A673 (cell line): Measurements from ENCODE around the gene RRH. TPM values are rescaled to one million over a fixed set of nuclear protein-coding genes. Genes with fewer than 3 reads are reported as not detected.
A peak's percentile ranks its signal among the peaks of the same experiment; 100 is the strongest.

Experiments used
- BruUV-seq: library from RNA; stranded (reverse); fragments of 400-500 nt; replicated peaks from 2 replicates; lab custom pipeline; 2021; lab: Mats Ljungman, UMichigan
- CTCF ChIA-PET: fragments of 300-600 bp; sonication (Branson Sonifier 250); formaldehyde crosslinking; loops from one replicate; lab custom pipeline; 2022; ENCODE audit warnings: antibody characterized with exemption; lab: Charles Lee
- POLR2A ChIA-PET: fragments of 300-600 bp; sonication (Branson Sonifier 250); formaldehyde crosslinking; loops from one replicate; lab custom pipeline; 2022; ENCODE audit warnings: antibody characterized with exemption; ENCODE audit not compliant: low non-redundant PET; lab: Charles Lee
- DNase-seq: peaks from one replicate; pipeline ENCODE4 v3.0.0-alpha.2; 2015; ENCODE audit warnings: low spot score
- H3K27ac ChIP-seq: fragments of 200-600 bp; sonication (generic); 2 replicates; pipeline ENCODE4 v1.5.1; 2016; ENCODE audit warnings: mixed run types, low read depth, mild to moderate bottlenecking, mixed read lengths, antibody characterized with exemption, low read length; ENCODE audit not compliant: poor library complexity, severe bottlenecking
- H3K27me3 ChIP-seq: fragments of 200-600 bp; sonication (generic); replicated peaks from 2 replicates; pipeline ENCODE4 v1.6.1; 2017; ENCODE audit warnings: mixed run types, low read depth, mild to moderate bottlenecking, mixed read lengths, antibody characterized with exemption, low read length; ENCODE audit not compliant: insufficient read depth, poor library complexity
- H3K36me3 ChIP-seq: fragments of 200-600 bp; sonication (generic); 2 replicates; pipeline ENCODE4 v1.6.1; 2016; ENCODE audit warnings: mixed run types, mild to moderate bottlenecking, mixed read lengths, antibody characterized with exemption, low read length; ENCODE audit not compliant: insufficient read depth, poor library complexity, severe bottlenecking
- H3K4me1 ChIP-seq: fragments of 200-600 bp; sonication (generic); 2 replicates; pipeline ENCODE4 v1.6.1; 2017; ENCODE audit warnings: mixed run types, mild to moderate bottlenecking, mixed read lengths, antibody characterized with exemption, low read length; ENCODE audit not compliant: insufficient read depth, poor library complexity, severe bottlenecking
- H3K4me3 ChIP-seq: fragments of 200-600 bp; sonication (generic); 2 replicates; pipeline ENCODE4 v1.5.1; 2016; ENCODE audit warnings: low read depth, mixed run types, mild to moderate bottlenecking, mixed read lengths, low read length; ENCODE audit not compliant: poor library complexity, severe bottlenecking
- H3K9me3 ChIP-seq: fragments of 200-600 bp; sonication (generic); 2 replicates; pipeline ENCODE4 v1.6.1; 2016; ENCODE audit warnings: mixed run types, low read depth, mild to moderate bottlenecking, mixed read lengths, antibody characterized with exemption, low read length; ENCODE audit not compliant: poor library complexity, severe bottlenecking
- EZH2 ChIP-seq: fragments of 200-600 bp; sonication (generic); IDR thresholded peaks from 2 replicates; pipeline ENCODE4 v1.6.1; 2017; ENCODE audit warnings: borderline replicate concordance, low read depth, mild to moderate bottlenecking, mixed read lengths, antibody characterized with exemption, low read length; ENCODE audit not compliant: poor library complexity, severe bottlenecking
- intact Hi-C: fragments of 100-400 bp; cut with micrococcal nuclease; formaldehyde crosslinking; loops from one replicate; pipeline ENCODE4 v1.10.0; 2022; ENCODE audit not compliant: unreplicated experiment
- total RNA-seq: library from RNA; stranded (reverse); gene quantifications from 2 replicates; pipeline ENCODE4 v1.2.3, GENCODE V29; 2021
- TF ChIP-seq, protein P1 (sequence below): fragments of 300-800, 200-600 bp; sonication (generic); conservative IDR thresholded peaks from 2 replicates; pipeline ENCODE4 v1.5.1; 2017; ENCODE audit warnings: low read depth, mild to moderate bottlenecking, antibody characterized with exemption, low read length, moderate library complexity, mixed read lengths

The RRH gene
- total RNA-seq, 1 experiment from 2014 or later, result 0.47 TPM

DNA sequence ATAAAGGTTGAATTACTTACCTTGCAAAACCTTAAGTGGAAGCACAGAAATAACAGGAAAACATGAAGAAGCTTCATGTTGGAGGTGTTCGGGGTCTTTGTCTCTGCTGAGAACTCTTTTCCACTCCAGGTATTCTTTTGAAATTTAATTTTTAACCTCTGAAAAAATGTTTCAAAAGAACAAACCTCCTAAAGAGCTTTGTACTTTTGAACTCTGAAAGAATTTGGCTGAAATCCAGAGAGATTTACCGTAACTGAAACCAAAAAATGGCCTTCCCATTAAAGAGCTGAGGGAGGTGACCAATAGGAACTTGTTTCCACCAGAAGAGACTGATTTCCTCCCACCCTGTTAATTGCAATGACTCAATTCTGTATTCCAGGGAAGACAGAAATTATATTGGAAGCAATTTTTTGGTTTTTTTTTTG, 25.9 kb upstream of the RRH start, which contains the start of gene CFI:
Gene CFI (minus strand): TSS at position 105 of the 425 bp plus-strand sequence. CDS start 28 bp downstream, at position 77.
- BruUV-seq, result no TSS peak
- ChIA-PET POLR2A (interaction anchor here (1.2 kb wide), 1 partner anchor 13 kb away, joined by 4 read pairs; no protein-coding TSS in a partner anchor), CTCF (interaction anchor here (1.1 kb wide), 1 partner anchor 374 kb away, joined by 3 read pairs; no protein-coding TSS in a partner anchor)
- peak; percentile 76 for DNase-seq
- Histone ChIP-seq H3K4me3 (no peak within 1 kb of the TSS), H3K27ac (no peak within 1 kb of the TSS), H3K27me3 (no peaks in the 10 kb centered on the region), H3K9me3 (no peaks in the 10 kb centered on the region), H3K36me3 (no peaks in the 10 kb centered on the region), H3K4me1 (peaks cover 3% of the 10 kb centered on the region)
- intact Hi-C loops, result loop anchor here (5.0 kb wide), 1 partner anchor 230 kb away; no protein-coding TSS in a partner anchor
- TF ChIP-seq, protein P1, sequence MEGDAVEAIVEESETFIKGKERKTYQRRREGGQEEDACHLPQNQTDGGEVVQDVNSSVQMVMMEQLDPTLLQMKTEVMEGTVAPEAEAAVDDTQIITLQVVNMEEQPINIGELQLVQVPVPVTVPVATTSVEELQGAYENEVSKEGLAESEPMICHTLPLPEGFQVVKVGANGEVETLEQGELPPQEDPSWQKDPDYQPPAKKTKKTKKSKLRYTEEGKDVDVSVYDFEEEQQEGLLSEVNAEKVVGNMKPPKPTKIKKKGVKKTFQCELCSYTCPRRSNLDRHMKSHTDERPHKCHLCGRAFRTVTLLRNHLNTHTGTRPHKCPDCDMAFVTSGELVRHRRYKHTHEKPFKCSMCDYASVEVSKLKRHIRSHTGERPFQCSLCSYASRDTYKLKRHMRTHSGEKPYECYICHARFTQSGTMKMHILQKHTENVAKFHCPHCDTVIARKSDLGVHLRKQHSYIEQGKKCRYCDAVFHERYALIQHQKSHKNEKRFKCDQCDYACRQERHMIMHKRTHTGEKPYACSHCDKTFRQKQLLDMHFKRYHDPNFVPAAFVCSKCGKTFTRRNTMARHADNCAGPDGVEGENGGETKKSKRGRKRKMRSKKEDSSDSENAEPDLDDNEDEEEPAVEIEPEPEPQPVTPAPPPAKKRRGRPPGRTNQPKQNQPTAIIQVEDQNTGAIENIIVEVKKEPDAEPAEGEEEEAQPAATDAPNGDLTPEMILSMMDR, result no peak
- TF ChIP-seq EZH2, result no peak

DNA sequence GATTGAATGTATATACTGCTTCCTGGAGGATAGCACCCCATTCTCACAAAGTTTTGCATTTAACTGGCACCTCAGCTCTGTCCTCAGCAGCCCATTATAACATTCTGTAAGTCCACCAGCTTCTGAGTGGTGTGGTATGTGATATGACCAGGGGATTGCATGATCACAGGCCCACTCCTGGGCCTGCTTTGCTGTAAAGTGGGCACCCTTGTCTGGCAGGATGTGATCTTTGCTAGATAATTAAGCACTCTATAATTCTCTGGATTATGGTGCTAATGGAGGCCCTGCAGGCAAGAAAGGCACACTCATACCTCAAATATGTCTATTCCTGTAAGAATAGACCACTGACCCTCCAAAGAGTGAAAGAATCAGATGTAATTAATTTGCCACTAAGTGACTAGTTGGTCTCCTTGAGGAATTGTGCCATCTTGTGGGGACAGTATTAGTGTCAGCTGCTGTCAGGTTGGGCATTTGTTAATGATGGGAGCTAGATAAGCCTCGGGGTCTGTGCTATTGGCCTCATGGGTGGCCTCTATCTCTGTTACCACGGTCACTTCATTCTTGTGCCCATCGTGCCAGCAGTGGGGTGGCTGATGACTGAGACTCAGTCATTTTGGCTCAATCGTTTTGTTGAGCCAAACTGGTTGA, 23.7 kb upstream of the RRH start:
- intact Hi-C loops, result loop anchor here (2.0 to 5.0 kb wide), 3 partner anchors 101 to 381 kb away; partner anchors contain the start of gene CASP6
- CTCF ChIA-PET, result interaction anchor here (0.6 to 1.7 kb wide), 9 partner anchors 11 to 395 kb away, joined by 3 to 12 read pairs (median 5); partner anchors contain the start of genes CASP6, GAR1 and SEC24B
- no peaks in the 10 kb centered on the region for H3K27me3 ChIP-seq
- no peak overlapping the region for H3K27ac ChIP-seq
- BruUV-seq, result no TSS peak
- POLR2A ChIA-PET, result no interaction called here
- peak; percentile 83 for DNase-seq
- peaks cover 3% of the 10 kb centered on the region for H3K4me1 ChIP-seq
- TF ChIP-seq, protein P1, result peak; percentile 74
- TF ChIP-seq EZH2, result no peak
- H3K9me3 ChIP-seq, result no peaks in the 10 kb centered on the region
- H3K36me3 ChIP-seq, result no peaks in the 10 kb centered on the region
- no peak overlapping the region for H3K4me3 ChIP-seq

DNA sequence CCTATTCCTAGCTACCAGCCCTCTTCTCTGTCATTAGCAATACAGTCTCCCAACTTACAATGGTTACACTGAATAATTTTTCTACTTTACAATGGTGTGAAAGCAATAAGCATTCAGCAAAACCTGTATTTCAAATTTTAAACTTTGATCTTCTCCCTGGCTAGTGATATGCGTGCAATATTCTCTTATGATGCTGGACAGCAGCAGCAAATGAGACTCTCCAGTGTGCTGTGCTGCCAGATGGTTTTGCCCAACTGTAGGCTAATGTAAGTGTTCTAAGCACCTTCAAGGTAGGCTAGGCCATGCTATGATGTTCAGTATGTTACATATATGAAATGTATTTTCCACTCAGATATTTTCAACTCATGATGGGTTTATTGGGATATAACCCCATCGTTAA, 18.1 kb upstream of the RRH start:
- CTCF ChIA-PET, result no interaction called here
- POLR2A ChIA-PET, result no interaction called here
- Histone ChIP-seq H3K4me1 (no peaks in the 10 kb centered on the region), H3K4me3 (no peak overlapping the region), H3K9me3 (no peaks in the 10 kb centered on the region), H3K36me3 (no peaks in the 10 kb centered on the region), H3K27ac (no peak overlapping the region), H3K27me3 (no peaks in the 10 kb centered on the region)
- intact Hi-C loops, result no loop called here
- DNase-seq, result no peak
- no TSS peak for BruUV-seq
- no peak for TF ChIP-seq EZH2
- TF ChIP-seq, protein P1, result no peak
